NCI-H524 treated with DMSO at 0.1 percent for 48 hours (cell line): ENCODE measurements around the gene CDX2.
A peak's percentile ranks its signal among the peaks of the same experiment; 100 is the strongest.
"Not testable (repeated sequence)": the region's sequence is repeated elsewhere in the genome, so short reads cannot be mapped to it uniquely, and the experiment has no call there.

Source experiments
- DNase-seq: peaks from one replicate; lab custom pipeline; 2025; lab: John Stamatoyannopoulos, UW

The CDX2 gene, protein sequence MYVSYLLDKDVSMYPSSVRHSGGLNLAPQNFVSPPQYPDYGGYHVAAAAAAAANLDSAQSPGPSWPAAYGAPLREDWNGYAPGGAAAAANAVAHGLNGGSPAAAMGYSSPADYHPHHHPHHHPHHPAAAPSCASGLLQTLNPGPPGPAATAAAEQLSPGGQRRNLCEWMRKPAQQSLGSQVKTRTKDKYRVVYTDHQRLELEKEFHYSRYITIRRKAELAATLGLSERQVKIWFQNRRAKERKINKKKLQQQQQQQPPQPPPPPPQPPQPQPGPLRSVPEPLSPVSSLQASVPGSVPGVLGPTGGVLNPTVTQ

DNA sequence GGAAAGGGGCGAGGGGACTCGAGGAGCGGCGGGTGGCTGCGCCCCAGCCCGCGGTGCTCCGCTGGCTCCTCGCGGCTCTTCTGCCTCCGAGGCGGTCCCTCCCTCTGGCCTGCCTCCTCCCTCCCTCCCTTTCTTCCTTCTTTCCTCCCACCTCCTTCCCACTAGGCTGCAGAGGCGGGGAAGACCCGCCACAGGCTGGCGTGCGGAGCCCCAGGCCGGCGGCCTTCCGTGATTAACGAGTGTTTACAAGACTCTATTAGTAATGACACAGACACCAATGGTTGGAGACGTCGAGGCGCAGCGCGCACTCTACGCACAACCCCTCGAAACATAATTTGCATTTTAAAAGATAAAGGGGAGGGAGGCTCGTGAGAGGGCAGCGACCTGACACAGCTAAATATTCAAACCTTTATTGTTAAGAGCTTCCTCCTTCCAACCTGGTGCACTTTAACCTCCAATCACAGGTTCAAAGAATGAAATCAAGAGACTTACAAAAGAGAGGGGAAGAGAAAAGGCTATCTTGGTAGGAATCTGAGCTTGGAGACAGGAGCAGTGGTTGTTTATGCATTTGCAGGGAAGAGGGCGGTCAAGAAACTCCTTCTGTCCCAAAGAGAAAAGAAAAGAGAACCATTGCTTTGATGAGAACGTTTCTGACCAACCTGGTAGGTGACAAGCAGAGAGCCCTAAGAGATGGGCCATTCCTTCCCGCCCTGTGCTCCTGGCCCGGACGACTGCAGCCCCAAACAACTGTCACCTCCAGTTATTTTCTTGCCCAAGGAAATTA is at the start of gene CDX2:
Gene CDX2, minus strand, starts transcription at position 234 of the 784 bp plus-strand sequence. CDS start 309 bp downstream, outside the sequence.
- no peak for DNase-seq

DNA sequence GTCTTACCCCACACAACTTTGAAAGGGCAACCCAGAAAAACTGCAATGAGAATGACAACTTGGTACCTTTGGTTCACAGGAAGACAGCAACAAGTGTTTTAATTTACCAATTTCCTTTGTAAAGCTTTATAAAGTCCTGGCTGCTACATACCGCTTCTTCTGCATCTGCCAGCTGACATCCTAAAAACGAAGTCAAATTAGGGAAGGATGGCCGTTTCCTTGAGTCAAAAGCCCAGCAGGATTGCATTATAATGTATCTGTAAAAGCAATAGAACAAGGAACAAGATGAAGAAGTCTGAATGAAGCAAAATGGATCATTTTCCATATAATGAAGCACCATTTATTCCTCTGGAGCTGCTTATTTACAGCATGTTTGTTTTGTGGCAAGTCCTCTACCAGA is 45.2 kb upstream of the CDX2 start:
- no peak for DNase-seq

DNA sequence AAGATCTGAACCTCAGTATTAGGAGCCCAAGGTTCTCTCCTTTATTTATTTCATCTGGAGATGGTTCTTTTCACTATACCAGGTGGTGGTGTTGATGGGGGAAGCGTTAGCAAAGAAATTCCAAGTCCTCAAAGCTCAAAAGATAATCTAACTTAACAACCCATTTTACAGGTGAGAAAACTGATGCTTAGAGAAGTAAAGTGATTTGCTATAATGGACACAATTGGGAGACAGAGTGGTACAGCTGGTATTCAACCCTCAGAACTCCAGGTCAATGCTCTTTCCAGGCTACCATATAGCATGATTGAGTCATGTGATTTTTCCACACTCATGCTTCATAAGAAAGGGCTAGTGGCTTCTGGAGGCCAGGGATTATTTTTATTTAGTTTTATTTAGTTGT is 44.4 kb upstream of the CDX2 start:
- DNase-seq: no peak

DNA sequence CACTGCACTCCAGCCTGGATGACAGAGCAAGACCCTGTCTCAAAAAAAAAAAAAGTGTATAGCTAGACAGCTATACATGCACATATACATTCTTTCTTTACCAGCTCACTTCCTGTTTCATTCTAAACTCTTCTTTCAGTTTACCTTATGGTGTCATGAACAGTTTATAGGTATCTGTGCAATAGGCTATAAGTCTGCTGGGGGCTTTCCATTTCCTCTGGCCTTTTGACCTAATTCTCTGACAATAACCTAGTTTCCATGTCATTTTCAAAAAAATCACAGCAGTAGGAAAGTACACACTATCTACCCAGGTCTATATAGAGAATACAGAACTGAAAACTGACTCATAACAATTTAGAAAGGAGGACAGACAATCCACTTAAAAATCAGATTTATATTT is 43.8 kb upstream of the CDX2 start:
- DNase-seq: no peak

DNA sequence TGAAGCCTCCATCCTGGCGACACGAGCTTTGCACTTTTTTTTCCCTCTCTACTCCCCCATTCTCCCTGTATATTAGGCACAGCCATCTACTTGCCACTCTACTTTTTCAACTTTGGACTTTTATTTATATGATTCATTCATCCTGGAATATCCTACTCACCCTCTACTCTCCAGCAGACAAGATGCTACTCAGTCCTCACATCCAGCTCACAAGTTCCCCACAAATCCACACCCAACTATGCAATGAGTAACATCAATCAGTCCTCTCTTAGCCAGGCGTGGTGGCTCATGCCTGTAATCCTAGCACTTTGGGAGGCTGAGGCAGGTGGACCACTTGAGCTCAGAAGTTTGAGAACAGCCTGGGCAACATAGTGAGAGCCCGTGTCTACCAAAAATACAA is 43.3 kb upstream of the CDX2 start:
- DNase-seq: no peak

DNA sequence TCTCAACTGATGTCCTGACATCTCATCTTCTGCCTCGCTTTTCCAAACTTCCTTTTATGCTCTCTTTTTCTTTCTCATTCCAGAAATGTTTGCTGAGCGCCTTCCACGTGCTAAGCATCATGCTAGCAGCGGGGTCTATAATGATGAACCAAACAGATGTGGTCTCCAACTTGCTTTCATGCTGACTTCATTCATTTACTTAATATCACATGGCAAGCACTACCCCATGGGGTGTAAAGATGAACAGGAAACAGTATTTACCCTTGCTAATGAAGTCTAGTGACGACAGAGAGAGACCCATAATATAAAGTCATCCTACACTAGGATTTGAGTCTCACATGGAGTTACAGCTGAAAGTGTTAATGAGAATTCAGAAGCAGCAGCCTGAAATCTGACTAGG is 40.9 kb upstream of the CDX2 start:
- no peak for DNase-seq

DNA sequence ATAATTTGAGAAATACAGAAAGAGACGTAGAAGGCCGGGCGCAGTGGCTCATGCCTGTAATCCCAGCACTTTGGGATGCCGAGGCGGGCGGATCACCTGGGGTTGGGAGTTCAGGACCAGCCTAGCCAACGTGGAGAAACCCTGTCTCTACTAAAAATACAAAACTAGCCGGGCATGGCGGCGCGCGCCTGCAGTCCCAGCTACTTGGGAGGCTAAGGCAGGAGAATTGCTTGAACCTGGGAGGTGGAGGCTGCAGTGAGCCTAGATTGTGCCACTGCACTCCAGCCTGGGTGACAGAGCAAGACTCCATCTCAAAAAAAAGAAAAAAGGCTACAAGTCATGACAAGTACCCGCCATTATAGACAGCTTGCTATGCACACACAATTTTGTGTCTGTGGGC is 35.9 kb upstream of the CDX2 start:
- DNase-seq: not testable (repeated sequence)

DNA sequence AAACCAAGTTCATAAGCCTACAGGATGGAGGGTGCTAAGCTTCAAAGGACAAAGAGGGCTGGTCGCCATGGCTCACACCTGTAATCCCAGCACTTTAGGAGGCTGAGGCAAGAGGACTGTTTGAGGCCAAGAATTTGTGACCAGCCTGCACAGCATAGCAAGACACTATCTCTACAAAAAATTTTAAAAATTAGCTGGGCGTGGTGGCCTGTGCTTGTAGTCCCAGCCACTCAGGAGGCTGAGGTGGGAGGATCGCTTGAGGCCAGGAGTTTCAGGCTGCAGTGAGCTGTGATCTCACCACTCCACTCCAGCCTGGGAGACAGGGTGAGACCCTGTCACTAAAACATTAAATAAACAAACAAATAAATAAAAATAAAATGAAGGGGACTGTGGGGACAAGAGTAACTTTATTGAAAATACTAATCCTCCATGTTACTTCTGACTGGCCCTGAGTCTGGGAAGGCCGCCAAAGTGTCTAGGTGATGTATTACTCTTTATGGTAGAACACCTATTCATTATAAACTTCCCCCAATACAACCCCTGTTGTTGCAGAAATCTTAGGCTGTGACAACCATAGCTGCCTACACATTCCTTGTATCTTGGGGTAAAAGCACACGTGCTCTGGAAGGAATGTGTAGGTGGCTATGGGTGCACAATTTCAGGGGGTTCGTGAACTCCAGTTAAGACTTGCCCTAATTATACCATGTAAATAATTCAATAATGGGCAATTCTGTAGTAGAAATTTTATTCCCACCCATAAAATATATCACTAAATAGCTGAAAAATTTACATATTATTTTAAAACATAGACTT is 34.0 kb upstream of the CDX2 start:
- DNase-seq: no peak

DNA sequence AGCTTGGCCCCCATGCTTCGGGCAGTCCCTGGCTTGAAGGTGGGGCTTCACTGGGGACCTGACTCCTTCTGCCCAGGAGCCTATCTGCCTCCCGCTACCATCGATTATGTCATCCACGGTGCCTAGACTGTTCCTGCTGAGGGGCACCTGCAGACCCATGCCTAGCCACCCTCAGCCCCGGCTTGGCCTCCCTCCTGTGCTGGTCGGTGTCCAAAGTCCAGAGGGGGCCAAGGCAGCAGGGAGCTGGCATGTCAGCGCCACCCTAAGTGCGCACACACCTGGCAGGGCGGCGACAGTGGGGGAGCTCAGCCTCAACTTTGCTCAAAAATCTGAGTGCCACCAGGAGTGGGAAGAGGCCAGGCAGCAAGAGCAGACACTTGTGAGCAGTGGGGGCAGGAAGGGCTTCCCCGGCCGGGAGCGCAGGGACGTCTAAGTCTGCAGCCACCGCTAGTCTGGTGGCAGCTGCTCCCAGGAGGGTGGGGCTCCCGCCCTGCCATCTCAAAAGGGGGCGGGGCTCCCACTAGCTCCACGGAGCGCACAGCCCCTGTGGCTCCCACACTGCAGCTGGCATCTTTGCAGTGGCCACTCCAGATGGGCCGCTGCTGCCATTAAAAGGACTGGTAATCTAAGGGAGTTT is 32.8 kb upstream of the CDX2 start:
- DNase-seq: peak; percentile 81

DNA sequence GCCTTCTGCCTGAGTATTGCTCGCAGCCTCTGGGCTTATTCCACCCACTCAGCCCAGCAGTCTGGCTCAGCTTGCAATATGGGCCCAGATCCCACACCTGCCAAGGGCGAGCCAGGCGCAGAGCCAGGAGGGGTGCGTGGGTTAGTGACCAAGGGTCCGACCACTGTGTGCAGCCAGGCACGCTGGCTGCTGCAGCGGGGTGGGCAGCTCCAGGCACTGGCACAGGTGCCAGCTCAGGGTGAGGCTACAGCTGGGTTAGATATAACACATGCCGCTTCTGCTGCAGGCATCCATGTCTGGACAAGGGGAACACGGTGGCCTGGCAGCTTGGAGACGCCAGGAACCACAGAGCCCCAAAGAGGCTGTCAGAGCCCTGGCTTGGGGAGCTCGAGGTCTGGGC is 31.9 kb upstream of the CDX2 start:
- DNase-seq: no peak

DNA sequence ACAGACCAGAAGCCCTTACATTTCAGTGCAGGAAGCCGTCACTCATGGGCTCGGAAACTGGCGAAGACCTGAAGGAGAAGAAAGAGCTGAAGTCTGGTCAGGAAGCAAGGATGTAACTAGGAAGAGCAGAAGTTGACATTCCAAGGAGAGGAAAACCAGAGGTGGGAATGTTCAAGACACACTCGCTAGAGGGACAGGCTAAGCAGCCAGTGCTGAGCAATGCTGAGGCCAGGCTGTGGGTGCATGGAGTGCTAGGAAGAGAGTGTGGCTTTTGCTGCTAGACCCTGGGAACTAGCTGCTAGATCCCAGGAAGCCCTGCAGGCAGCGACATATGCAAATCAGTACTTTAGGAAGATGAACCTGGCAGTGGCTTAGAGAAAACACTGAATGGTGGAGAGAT is 31.5 kb upstream of the CDX2 start:
- DNase-seq: no peak

DNA sequence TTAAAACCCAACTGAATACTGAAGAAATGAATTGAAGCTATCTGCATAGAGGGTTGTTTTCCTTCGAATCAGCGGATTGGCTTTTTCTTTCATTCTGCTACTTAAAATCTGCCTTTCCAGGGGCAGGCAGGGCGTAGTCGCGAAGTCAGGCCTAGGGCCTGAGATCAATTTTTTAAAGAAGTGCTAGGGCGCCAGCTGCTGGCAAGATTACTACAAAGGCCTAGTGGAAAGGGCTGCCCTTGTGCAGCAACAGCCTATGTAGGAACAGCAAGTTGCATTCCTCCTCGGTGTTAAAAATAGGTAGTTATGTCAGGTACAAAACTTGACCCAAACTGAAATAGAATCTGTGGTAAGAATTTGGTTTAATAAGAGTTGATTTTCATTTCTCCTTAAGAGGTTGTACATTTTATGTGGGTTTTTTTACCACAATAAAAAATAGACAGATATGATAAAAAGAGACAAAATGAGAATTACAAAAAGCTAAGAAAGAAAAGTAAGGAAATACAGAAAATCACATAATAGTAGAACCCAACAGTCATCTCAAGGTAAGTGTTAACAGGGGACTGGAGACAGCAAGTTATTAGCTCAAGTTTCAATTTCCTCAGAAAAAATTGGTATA is 28.9 kb upstream of the CDX2 start:
- peak; percentile 32 for DNase-seq

DNA sequence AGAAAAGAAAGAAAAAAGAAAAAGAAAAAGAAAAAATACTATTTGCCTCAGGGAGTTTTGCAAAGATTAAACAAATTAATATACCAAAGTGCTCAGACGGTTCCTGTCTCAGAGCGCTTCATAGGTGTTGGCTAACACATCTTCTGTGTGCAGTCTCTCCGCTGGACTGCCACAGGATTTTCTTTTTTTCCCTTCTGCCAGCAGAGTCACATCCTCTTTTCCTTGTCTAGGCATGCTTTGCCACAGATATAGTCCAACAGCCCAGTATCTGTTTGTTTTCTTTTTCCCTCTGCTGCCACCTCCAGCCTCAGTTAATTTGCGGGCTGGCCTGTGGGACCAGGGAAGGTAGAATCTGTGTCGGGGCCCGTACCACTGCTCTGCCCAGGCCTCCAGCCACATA is 22.8 kb upstream of the CDX2 start:
- DNase-seq: no peak

DNA sequence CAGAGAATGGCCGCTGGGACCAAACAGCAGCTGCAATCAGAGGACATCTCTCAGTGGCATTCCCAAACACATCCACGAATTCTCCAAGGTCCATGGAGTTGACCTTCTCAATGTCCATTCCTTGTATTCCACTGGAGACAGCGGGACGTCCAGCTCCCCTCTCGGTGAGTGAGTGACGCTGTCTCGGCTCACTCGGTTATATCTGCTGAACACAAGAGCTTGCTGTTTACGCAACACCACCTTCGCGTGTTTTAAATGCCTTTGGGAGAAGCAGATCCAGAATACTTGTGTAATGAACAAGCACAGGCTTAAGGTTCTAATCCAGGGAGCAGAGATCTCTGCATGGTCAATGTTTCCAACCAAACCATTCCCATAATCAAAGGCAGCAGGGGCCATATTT is 19.4 kb upstream of the CDX2 start, which contains the start of gene URAD:
Gene URAD, minus strand, starts transcription at position 174 of the 400 bp plus-strand sequence. Its CDS starts 56 bp downstream, at position 118.
- DNase-seq: no peak

DNA sequence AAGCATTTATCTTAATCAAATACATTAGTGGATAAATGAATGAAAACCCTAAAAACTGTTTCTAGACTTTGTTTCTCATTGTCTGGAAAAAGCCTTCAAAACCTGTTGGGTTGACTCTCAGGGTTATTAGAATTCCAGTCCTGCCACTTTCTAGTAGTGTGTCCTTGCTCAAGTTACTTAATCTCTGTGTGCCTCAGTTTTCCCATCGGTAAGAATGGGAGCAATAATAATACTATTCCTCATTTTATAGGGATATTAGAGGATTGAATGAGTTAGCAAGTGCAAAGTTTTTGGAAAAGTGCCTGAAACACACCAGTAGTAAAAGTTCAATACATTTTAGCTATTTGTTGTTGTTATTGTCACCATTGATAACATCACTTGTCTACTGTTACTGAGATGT is 16.5 kb upstream of the CDX2 start:
- DNase-seq: no peak

DNA sequence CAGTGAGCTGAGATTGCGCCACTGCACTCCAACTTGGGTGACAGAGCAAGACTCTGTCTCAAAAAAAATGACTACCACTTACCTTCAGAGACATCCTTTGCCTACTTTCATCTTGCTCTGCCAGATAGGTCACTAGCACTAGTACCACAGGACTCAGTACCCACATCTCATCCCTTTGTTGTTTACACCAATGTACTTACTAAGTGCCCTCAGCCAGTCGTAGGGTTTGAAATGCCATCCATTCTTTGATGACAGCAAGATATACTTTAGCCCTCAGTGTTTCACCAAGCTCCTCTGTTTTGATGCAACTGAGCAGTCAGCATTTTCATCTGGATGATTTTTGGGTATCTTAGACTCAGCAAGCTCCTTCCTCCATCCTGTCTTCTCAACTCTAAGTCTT is 13.2 kb upstream of the CDX2 start:
- no peak for DNase-seq

DNA sequence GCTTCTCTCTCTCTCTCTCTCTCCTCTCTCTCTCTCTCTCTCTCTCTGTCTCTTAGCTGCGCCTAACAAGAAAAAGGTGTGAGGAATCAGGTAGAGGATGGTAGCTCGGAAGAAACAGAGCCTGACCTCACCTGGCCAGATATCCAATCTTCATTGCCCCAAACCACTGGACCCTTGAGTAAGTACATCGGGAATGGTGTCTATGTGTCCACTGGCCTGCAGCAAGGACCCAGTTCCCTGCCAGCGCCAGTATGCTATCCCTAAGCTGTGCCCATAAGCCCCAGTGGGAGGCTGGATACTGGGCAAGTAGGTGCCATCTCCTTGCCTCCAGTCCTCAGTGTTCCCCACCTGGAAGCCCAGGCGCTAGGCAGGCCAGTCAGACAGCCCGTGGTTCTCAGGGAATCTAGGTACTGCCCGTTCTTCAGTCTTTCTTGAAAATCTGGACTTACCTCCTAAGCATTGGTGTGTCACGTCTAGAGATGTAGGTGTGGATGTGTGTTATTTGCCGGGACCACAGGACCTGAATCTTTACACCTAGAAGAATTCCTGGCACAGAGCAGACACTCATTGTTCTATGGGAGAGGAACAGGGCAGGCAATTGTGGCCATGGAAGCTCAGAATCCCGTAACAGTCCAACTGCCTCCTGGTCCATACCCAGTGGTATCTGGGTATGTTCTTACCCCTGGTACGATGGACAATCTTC is 12.0 kb upstream of the CDX2 start:
- no peak for DNase-seq

DNA sequence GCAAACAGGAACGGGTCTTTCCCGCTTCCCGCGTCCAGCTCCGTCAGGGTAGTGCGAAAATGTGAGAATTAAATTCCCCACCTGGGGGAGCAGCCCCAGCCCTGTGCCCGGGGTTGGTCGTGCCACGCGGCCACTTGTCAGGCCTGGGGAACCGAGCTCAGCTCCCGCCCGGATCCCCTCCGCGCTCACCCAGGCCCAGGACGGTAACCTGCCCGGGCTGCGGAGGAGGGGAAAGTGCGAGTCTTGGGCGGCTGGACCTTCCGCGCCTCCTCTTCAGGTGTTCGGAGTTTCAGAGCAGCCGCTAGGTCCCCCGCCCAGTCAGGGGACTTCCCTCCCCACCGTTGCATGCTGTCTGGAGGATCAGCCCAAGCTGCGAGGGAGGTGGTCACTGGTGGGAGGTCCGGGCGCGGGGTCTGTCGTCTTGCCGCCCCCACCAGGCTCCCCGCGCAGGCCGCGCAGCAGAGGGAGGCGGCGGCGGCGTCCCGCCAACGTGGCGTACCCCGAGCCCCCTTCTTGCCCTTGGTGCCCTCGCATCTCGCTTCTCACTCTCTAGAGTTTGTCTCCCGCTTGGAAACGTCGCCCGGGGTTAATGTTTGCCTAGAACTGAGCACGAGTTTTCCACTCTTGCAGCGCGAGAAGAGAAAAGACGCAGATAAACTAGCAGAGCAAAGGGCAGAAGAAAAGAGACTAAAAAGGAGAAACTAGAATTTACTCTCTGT is 11.3 kb upstream of the CDX2 start:
- DNase-seq: no peak

DNA sequence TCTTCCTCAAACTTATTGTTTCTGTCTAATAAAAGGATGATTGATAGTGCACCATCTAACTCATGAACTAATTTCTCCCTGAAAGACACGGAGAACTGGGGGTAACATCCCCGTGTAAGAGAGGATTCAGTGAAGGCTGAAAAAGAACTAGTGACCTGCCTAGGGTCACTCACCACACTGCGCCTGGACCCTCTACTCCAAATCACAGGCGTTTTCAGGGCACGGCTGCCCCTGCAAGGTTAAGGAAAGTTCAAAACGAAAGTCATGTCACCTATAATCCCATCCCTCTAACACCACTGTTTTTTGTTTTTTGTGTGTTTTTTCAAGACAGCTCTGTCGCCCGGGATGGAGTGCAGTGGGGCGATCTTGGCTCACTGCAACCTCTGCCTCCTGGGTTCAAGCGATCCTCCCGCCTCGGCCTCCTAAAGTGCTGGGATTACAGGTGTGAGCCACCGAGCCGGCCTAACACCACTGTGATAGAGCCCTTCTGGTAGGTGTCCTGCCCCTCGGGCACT is 10.7 kb upstream of the CDX2 start:
- DNase-seq: no peak

DNA sequence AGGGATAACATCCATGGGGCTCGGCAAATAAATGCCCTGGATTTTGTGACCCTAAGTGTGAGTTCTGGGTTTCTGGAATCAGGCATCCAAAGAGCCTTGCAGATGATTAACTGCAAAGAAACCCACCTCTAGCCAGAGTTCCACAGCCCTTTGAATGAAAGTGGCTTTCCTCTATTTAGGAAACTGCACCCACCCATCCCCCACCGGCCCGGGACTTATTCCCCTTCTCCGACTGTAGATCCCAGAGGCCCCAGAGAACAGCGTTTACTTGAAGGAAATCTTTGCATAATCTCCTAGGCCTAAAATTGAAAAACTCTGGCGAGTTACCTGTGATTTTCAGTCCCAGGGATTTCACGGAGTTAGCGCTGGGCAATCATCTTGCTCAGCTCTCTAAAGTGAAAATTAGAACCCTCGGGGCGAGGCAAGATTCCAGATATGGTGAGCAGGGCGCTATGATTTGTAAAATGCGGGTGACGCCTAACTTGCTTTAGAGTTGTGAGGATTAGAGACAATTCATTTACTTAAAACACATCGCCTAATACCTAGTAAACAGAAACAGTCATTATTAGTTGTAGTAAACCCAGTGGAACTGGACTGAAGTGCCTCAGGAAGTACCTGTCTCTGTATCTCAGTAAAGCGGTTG is 10.0 kb upstream of the CDX2 start:
- DNase-seq: no peak
